ENCODE data around the gene AGBL3. TPM values are rescaled to one million over a fixed set of nuclear protein-coding genes. Genes with fewer than 3 reads are reported as not detected.

AGBL3 gene
- total and polyA plus RNA-seq, 4 donors = 0.67 to 3.1 (median 1.8) TPM

DNA sequence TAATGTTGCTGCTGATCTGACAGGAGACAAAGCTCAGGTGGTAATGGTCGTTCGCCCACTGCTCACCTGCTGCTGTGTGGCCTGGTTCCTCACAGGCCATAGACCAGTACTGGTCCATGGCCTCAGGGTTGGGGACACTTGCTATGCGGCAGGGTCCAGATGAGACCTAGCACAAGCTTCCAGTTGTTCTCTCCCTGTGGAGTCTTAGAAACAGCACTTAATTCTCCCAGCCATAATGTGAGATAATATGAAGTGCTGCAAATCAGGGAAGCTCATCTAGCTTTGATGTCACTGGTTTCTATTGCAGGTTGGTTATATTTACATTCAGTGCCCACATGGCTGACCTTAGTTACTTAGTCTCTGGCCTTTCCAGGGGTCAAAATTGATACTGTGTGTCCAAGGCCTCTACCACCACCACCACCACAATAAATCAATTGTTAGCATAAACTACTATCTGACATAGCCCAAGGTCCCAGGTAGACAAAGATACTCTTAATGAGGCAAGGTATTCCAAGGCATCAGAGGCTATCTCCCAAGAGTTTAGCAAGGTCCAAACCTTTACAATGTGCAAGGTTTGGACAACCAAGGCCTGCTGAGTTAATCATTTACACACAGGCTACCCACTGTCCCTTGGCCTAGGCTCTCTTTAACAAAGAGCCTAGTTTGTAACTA, 11.0 kb downstream of the AGBL3 start:
- Histone ChIP-seq H3K9ac (ENCODE audit: low read depth in 1 of 2, low read length in 2 of 2) (no peak overlapping the region), H3K36me3 (ENCODE audit: control insufficient read depth in 4 of 4, insufficient read depth in 3 of 4, low read depth in 1 of 4, low read length in 3 of 4) (peaks cover 0 to 8% (median 2%) of the 10 kb centered on the region in 4 donors), H3K9me3 (ENCODE audit: control insufficient read depth in 4 of 4, low read length in 3 of 4) (no peaks in the 10 kb centered on the region), H3K27ac (ENCODE audit: low read depth in 1 of 2, low read length in 2 of 2) (no peak overlapping the region), H3K4me3 (ENCODE audit: low read depth in 1 of 3, low read length in 3 of 3) (no peak overlapping the region), H3K4me1 (ENCODE audit: control insufficient read depth in 4 of 4, insufficient read depth in 4 of 4, low read length in 3 of 4) (peaks cover 3 to 21% (median 10%) of the 10 kb centered on the region in 4 donors), H3K27me3 (ENCODE audit: control insufficient read depth in 4 of 4, insufficient read depth in 4 of 4, low read length in 3 of 4) (no peaks in the 10 kb centered on the region)
- no peak for DNase-seq (ENCODE audit: low spot score)
- WGBS = 86% methylated on average over 3 of the region's 3 CpGs
- TF ChIP-seq SP1 (IDR thresholded peaks at IDR 0.05) (peak; percentile 53), RXRA (IDR thresholded peaks at IDR 0.05) (peak; percentile 60 to 77), FOXA1 (IDR thresholded peaks at IDR 0.05) (no peak), HNF4G (IDR thresholded peaks at IDR 0.05) (no peak), FOXA2 (IDR thresholded peaks at IDR 0.05) (peak; percentile 69), JUND (IDR thresholded peaks at IDR 0.05) (no peak), HNF4A (conservative IDR thresholded peaks at IDR 0.05) (peak; percentile 54 to 76), TAF1 (conservative IDR thresholded peaks at IDR 0.05) (no peak), RAD21 (IDR thresholded peaks at IDR 0.05) (no peak), YY1 (IDR thresholded peaks at IDR 0.05) (peak; percentile 28), NR2F2 (IDR thresholded peaks at IDR 0.05) (peak; percentile 75)
- TF ChIP-seq, protein P1, sequence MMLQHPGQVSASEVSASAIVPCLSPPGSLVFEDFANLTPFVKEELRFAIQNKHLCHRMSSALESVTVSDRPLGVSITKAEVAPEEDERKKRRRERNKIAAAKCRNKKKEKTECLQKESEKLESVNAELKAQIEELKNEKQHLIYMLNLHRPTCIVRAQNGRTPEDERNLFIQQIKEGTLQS (IDR thresholded peaks at IDR 0.05) = no peak
- TF ChIP-seq, protein P2, sequence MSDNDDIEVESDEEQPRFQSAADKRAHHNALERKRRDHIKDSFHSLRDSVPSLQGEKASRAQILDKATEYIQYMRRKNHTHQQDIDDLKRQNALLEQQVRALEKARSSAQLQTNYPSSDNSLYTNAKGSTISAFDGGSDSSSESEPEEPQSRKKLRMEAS (IDR thresholded peaks at IDR 0.05) = no peak
- TF ChIP-seq, protein P3, sequence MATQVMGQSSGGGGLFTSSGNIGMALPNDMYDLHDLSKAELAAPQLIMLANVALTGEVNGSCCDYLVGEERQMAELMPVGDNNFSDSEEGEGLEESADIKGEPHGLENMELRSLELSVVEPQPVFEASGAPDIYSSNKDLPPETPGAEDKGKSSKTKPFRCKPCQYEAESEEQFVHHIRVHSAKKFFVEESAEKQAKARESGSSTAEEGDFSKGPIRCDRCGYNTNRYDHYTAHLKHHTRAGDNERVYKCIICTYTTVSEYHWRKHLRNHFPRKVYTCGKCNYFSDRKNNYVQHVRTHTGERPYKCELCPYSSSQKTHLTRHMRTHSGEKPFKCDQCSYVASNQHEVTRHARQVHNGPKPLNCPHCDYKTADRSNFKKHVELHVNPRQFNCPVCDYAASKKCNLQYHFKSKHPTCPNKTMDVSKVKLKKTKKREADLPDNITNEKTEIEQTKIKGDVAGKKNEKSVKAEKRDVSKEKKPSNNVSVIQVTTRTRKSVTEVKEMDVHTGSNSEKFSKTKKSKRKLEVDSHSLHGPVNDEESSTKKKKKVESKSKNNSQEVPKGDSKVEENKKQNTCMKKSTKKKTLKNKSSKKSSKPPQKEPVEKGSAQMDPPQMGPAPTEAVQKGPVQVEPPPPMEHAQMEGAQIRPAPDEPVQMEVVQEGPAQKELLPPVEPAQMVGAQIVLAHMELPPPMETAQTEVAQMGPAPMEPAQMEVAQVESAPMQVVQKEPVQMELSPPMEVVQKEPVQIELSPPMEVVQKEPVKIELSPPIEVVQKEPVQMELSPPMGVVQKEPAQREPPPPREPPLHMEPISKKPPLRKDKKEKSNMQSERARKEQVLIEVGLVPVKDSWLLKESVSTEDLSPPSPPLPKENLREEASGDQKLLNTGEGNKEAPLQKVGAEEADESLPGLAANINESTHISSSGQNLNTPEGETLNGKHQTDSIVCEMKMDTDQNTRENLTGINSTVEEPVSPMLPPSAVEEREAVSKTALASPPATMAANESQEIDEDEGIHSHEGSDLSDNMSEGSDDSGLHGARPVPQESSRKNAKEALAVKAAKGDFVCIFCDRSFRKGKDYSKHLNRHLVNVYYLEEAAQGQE (IDR thresholded peaks at IDR 0.05) = peak; percentile 56

DNA sequence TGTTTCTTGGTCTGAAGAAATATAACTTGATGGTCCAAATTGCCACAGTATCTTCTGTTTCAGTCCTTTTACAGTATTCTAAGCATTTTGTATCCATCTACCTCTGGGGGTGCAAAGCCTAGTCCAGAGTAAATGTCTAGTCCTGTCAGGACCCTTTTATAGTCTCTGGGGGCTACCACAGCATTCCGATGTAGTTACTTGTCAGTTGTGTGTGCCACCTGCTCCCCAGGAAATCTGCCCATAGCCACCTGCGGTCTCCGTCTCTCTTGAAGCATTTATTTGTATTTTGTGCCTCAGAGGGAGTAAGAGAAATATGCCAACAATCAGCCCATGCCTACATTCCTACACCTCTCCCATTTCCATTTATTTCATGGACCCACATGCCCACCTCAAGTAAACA, 12.8 kb downstream of the AGBL3 start:
- 98% methylated on average over 3 of the region's 3 CpGs for WGBS
- no peak overlapping the region for H3K4me3 ChIP-seq (ENCODE audit: low read depth in 1 of 3, low read length in 3 of 3)
- TF ChIP-seq CTCF (IDR thresholded peaks at IDR 0.05; ENCODE audit: low read depth, low read length, missing input control) (no peak), HNF4A (conservative IDR thresholded peaks at IDR 0.05) (no peak), YY1 (IDR thresholded peaks at IDR 0.05) (no peak), FOXA2 (IDR thresholded peaks at IDR 0.05) (no peak), FOXA1 (IDR thresholded peaks at IDR 0.05) (no peak), RXRA (IDR thresholded peaks at IDR 0.05) (no peak), HNF4G (IDR thresholded peaks at IDR 0.05) (no peak), JUND (IDR thresholded peaks at IDR 0.05) (no peak)
- TF ChIP-seq, protein P3 (IDR thresholded peaks at IDR 0.05) = no peak

More for the DNA sequence above, 12.8 kb downstream of the AGBL3 start:
- no peak overlapping the region for H3K27ac ChIP-seq (ENCODE audit: low read depth in 1 of 2, low read length in 2 of 2)
- H3K9ac ChIP-seq (ENCODE audit: low read depth in 1 of 2, low read length in 2 of 2) = no peak overlapping the region
- peaks cover 0 to 8% (median 2%) of the 10 kb centered on the region in 4 donors for H3K36me3 ChIP-seq (ENCODE audit: control insufficient read depth in 4 of 4, insufficient read depth in 3 of 4, low read depth in 1 of 4, low read length in 3 of 4)
- H3K9me3 ChIP-seq (ENCODE audit: control insufficient read depth in 4 of 4, low read length in 3 of 4) = no peaks in the 10 kb centered on the region
- DNase-seq (ENCODE audit: low spot score) = no peak
- H3K4me1 ChIP-seq (ENCODE audit: control insufficient read depth in 4 of 4, insufficient read depth in 4 of 4, low read length in 3 of 4) = peaks cover 3 to 12% (median 10%) of the 10 kb centered on the region in 4 donors
- no peaks in the 10 kb centered on the region for H3K27me3 ChIP-seq (ENCODE audit: control insufficient read depth in 4 of 4, insufficient read depth in 4 of 4, low read length in 3 of 4)

Measured in liver (tissue), 9 donors.